GM12801 (cell line): ENCODE data around the gene PALD1.

ENCODE experiments used
- CTCF ChIP-seq: IDR thresholded peaks from one replicate; pipeline ENCODE4 v1.5.1; 2011; ENCODE audit warnings: control low read depth; ENCODE audit not compliant: insufficient read length; ENCODE audit errors: extremely low read depth

Gene PALD1

GRCh38 chr10:70437721-70438120 is 40.8 kb upstream of the PALD1 start:
- TF ChIP-seq CTCF: no peak

- TF ChIP-seq CTCF: no peak
Measured at GRCh38 chr10:70440296-70441160, 38.0 kb upstream of the PALD1 start.

GRCh38 chr10:70441161-70441894 is 37.2 kb upstream of the PALD1 start, which contains the start of gene NODAL:
TSS of gene NODAL (minus strand) at chr10:70441681. CDS start at chr10:70441667, 14 bp downstream.
- TF ChIP-seq CTCF: no peak

- no peak for TF ChIP-seq CTCF
Measured at GRCh38 chr10:70441895-70442309, 36.7 kb upstream of the PALD1 start.

GRCh38 chr10:70442332-70442988 is 36.1 kb upstream of the PALD1 start:
- no peak for TF ChIP-seq CTCF

- no peak for TF ChIP-seq CTCF
Measured at GRCh38 chr10:70444744-70445143, 33.8 kb upstream of the PALD1 start.
